ENCODE data around the gene GPAM.
"Not testable (repeated sequence)": the region's sequence is repeated elsewhere in the genome, so short reads cannot be mapped to it uniquely, and the experiment has no call there.

The GPAM gene

DNA sequence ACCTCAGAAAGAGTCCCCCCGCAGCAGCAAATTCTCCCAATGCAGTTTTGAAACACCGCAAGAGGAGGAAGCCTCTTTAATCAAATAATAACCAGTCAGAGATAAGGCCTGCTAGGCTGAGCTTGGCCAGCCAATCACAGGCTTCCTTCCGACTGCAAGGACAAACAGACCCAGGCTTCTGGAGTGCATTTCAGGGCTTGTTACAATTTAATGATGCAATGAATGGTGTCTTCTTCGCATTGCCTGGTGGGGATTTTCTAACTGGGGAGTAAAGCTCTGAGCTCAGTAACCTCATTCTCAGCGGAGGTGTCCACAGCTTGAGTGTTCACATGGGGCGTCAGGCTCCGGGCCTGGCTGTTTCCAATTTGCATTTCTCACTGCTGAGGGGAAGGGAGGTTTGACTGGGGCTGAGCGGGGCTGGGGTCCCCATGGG is 31.8 kb upstream of the GPAM start:
- DNase-seq, result no peak

DNA sequence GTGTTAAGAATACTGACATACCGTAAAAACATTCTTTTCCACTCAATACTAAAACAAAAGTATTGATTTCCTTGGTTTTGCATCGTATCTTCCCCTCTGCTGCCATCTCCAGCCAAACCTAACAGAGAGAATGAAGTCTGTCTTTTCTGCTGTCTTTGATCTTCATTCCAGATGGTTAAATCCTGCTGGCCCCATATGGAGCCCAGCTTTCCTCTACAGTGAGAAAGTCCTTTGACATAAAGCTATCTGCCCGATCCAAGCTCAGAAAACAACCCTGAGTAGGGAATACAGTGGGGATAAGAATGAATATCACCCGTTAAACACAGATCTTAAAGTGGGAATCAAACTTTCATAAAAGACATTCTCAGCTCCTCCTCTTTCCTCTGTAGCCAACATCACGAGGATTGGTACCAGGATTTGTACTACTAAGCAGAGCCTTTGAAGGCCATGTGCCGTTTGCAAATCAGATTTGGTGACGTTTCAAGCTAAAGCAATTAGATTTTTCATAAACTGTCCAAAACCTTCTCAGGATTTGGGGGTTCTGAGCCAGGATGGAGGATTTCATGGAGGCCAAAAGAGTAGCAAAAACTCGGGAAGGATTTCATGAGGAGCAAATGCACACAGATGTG is 30.8 kb upstream of the GPAM start:
- DNase-seq, result no peak

DNA sequence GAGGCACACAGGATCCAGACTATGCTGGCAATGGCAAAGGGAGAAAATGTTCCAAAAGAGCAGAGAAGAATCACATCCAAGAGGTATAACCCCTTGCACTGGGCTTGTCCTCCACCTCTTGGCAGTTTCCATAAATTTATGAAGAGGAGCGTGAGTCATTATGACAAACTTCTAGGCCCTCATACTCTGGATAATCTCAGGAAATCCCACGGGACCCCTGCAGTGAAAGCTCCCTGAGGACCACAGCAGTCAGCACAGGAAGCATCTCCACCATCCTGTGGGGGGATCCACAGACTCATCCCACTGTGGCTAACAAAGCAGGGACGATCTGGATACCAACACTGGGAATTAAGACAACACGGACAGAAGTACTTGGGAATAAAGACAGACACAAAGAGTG is 30.3 kb upstream of the GPAM start:
- DNase-seq, result no peak

DNA sequence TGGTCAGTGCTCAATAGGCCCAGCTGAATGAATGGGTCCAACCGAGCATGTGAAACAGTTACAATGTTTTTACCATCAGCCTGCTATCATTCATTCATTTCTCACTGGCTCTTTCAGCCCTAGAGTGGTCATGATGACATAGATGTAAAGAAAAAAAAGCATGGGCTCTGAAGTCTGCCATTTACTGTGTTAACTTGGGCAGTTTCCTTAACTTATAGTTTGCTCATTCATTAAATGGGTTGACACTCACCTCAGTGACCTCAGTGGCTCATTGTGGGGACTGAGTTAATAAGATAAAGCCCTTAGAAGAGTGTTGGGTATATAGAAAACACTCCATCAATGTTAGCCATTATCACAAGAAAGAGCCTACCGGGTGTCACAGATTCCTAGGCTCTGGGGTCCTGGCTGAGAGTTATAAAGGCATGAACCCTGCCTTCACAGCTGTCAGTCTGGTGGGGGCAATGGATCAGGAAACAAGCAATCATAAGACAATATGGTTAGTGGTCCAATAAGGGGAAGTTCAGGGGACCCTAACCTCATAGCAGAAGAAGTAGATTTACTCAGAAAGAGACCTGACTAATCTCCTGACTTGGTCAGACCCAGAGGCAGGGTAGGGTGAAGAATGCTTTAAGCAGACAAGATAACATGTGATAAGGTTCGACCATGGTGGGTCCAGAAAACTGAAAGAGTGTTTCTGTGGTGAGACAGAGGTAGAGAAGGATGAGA is 29.7 kb upstream of the GPAM start:
- DNase-seq, result no peak

DNA sequence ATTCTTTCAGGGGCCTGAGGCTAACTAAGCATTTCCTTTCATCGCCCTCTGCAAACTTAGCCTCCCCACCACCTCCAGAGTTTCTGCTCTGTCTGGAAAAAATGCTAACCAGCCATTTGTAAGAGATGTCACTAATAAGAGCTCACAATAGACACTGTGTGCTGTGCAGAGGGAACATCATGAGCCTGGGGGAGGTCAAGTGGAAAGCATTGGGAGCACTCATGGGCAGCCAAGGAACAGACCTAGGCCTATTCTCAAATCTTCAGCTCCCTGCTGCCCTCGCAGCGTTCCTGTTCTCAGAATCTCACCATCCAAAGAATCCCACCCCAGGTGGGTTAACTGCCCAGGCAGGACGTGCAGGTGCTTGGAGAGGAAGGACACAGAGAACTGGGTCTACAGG is 27.1 kb upstream of the GPAM start:
- DNase-seq, result no peak

DNA sequence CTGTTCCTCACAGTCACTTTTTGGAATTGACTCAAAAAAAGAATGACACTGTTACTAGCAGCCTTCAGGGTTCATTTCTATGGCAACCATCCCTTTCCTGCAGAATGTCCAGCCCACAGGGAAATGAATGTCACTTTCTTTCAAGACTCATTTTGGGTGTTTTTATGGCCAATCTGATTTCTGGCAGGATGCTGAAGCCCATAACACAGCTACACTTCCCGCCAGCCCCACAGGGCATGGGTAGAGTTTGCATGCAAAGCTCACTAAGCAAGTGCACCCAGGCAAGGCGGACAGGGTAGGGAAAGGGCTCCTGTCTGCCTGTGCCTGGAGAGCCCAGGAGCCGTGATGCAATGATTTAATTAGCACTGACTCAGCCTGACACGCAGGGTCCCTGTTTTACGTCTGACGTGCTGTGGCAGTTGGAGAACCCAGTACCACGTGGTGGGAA is 26.1 kb upstream of the GPAM start:
- DNase-seq, result no peak

DNA sequence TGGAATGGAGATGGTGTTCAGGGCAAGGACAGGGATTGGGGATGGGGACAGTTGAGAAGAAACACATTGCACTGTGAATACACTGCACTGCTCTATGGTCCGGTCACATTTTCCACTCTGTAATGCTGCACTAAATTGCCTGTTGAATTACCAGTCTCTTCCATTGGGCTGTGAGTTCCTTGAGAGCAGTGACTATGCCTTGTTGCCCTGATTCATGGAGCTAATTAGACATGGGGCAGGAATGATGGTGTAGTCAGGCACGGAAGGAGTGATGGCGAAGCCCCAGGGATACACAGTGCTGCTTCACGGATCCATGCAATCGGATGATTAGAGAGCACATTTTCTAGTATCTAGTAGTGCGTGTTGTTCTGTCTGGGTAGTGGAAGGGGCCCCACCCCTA is 25.4 kb upstream of the GPAM start:
- DNase-seq, result no peak

DNA sequence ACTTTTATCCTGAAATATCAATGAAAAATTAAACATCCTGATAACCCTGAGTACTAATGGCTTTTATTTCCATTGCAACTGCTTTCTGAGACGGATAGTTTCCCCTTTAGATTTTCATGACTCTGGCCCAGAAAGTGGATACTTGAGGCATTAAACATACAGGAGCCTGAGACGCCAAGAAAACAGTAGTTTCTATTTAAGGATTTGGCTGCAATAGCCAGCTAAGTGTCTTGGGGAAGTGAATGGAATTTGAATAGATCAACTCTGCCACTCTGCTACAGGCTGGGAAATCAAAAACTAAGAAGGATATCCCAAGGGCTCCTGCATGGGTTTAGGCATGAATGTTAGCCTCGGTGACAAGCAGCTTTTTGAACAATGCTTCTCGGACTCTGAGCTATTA is 24.7 kb upstream of the GPAM start:
- no peak for DNase-seq

DNA sequence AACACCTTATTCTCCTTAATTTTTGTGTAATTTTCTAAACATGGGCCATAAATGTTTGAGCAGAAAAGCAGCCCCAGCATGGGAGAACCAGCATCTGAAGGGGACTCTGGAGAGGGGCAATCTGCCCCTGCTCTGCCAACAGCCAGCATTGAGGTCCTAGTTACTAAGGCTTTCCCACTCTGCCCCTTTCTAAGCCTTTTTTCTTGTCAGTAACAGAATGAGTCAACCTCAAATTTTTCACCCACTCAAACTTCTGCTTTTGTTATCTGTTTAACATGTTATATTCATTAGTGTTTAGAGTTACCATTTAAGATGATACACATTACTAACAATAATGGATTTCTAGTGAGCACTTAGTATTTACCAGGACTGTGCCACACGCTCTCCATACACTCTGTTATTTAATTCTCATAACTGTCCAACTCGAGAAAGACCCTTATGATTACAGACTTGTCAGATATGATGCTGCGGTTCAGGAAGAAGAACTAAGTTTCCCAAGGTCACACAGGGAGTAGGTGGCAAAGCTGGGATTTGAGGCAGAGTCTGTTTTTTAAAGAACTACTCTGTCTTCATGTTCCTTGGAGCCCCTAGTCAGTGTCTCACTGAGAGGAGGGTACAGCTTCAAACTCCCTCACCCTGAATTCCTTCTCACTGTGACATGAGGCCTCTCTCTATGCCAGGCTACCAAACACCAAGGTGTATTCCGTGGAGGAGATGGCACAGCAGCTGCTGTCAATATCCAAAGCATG is 19.9 kb upstream of the GPAM start:
- no peak for DNase-seq

DNA sequence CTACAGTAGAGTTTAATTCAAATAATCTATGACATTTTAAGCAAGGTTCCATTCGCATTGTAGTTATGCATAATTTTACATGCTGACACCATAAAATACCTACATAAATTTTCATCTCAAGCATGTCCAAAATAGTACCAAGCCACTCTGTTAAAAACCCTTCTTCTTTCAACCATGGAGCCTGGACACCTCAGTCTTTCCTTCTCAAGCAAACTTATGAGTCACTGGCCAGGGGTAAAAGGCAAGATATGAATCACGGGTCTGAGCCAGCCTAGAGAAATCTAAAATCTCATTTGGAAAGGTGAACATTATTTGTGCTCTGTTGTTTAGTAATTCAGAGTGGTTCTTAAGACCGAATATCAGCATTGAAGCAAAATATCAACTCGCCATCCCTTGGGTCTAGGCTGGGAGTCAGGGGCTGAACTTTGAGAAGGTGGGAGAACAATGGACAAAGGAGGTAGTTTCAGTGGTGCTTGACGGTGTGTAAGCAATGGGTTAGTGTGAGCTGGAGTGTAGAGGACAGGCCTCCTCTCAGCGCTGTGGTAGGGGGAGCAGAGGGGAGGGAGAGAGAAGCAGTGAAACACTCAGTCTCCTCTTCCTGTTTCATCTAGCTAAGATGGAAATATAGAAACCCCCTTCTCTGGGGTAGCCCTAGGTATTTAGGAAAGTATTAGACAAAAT is 19.1 kb upstream of the GPAM start:
- DNase-seq, result no peak

DNA sequence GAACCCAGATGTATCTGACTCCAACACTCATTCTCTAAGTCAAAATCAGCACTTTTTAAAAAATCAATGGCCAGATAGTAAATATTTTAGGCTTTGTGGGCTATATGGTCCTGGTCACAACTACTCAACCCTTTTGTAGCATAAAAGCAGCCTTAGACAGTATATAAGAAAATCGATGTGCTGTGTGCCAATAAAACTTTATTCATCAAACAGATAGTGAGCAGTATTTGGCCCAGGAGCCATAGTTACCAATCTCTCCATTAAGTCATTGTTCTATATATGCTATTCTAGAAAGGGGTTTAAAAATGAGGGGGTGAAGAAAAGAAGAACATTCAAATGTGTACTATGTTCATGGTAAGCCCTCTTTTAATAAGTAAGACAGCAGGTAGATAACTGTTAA is 18.5 kb upstream of the GPAM start:
- no peak for DNase-seq

DNA sequence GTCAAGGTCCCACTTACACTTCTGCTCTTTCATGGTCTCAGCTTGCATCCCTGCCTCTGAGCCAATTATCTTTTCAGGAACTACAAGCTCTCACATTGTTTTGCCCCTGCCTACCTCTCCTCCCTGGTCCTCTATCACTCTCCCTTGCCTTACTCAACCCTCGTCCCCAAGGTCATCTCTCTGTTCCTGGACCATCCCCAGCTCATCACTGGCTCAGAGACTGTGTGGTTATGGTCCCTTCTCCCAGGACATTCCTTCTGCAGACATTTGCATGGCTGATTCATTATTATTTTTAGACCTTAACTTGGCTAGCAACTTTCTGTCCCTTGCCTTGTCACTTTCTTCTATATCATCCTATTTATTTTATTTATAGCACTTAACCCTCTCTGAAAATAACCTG is 17.8 kb upstream of the GPAM start:
- DNase-seq, result no peak

DNA sequence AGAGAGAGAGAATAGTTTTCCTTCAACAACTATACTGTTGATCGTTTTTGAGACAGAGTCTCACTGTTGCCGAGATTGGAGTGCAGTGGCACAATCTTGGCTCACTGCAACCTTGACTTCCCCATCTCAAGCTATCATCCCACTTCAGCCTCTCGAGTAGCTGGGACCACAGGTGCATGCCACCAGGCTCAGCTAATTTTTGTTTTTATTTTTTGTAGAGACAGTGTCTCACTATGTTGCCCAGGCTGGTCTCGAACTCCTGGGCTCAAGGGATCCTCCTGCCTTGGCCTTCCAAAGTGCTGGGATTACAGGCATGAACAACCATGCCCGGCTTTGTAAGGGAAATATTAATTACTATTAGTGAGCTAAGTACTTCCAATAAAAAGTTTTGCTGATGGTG is 16.7 kb upstream of the GPAM start:
- not testable (repeated sequence) for DNase-seq

DNA sequence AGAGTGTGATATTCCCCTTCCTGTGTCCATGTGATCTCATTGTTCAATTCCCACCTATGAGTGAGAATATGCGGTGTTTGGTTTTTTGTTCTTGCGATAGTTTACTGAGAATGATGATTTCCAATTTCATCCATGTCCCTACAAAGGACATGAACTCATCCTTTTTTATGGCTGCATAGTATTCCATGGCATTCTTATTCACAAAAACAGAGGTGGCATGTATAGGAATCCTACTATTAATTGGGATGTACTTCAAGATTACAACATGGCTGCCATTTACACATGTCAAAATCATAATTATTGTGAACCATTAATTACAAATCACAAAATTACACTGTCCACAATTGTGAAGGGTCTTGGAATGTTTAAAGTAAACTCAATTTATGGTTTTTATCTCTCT is 14.1 kb upstream of the GPAM start:
- DNase-seq, result not testable (repeated sequence)

DNA sequence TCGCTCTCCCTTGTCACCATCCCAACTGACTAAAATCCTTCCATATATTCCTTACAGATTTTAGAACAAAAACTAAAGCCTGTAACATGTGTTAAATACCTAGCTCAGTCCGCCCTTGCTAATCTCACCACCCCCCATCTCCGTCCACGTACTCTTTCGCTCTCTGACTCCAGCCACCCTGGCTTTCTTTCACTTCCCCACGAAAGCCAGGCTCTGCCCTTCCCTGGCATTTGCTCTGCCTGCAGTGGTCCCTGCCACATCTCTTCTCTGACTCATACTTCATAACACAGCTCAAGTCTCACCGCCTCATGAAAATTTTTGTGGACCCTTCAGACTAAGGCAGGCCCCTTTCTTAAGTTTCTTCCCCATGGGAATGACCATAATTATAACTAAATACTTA is 11.7 kb upstream of the GPAM start:
- no peak for DNase-seq

DNA sequence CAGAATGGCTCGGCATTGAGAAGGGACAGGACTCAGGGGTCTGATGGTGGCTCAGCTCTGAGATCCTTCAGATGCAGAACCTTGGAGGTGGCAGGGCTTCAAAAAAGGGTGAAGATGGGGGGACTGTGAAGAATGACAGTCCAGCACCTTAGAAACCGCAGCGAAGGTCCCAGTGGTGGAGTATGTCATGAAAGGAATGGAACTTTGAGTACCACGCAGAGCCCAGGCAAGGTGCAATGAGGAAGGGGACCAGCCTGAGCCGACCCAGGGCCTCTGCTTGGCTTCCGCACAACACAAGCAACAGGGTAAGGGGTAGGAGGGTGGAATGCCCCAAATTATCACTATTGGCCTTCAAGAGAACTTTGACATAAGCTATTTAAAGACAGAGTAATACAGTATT is 8.2 kb upstream of the GPAM start:
- DNase-seq, result no peak

DNA sequence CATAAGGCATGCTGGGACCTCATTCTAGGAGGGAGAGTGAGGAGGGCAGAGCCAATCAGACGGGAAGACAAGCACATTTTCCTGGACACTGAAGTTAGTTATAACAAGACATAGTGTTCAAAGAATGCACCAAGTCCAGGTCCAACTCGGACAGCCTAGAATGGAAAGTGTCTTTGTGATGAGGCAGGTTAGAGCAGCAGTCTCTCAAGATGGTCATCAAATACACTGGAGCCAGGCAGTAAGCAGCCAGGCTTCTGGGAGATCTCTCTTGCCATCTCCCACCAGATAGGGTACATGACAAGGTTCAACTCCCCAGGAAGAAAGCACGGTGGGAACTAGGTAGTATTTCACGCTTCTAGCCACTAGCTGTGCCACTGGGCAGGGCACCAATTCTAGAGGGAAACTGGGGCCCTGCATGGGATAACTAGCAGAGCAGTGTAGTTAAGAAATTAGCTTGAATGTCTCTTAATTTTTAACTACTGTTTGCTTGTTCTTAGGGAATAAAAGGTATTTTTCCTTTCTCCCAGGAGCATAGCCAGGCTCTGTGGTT is 7.6 kb upstream of the GPAM start:
- no peak for DNase-seq

DNA sequence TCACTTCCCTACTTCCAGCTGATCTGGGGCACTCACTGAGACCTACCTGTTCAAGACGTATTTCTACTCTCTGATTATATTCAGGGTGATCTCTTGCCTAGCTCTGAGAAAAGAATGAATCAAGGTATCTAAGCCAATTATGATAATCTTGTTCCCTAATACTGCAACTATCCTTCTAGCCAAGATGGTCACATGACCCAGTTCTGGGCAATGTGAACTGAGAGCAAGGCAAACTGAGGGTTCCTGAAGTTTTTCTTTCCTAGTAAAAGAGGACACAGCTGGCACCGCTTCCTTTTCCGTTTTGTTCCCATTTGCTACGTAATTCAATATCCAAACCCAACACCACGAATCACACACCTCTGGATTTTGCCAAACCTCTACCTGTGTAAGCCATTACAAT is 5.9 kb upstream of the GPAM start:
- DNase-seq, result no peak

DNA sequence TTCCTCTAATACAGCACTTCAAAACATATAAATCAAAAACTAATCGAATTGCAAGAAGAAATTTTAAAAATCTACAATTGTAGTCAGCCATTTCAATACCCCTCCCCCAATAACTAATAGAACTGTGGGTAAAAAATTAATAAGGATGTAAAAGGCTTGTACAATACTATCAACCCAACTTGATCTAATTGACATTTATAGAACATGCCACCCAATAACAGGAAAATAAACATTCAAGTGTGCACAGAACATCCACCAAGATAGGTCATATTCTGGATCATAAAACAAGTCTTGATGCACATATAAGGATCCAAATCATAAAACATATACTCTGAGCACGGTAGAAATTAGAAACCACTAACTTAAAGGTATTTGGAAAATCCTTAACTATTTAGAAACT is 4.0 kb upstream of the GPAM start:
- DNase-seq, result no peak

DNA sequence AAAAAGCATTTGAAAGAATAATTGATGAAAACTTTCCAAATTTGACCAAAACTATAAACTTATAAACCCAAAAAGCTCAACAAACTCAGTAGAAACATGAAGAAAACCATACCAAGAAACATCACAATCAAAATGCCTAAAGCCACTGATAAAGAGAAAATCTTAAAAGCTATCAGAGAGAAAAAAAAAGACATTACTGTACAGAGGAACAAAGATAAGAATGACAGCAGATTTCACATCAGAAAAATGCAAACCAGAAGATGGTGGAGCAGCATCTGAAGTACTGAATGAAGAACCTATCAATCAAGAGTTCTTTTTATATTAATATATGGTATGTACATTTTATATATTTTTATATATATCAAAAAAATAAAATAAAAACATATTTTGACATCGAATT is 2.4 kb upstream of the GPAM start:
- no peak for DNase-seq

DNA sequence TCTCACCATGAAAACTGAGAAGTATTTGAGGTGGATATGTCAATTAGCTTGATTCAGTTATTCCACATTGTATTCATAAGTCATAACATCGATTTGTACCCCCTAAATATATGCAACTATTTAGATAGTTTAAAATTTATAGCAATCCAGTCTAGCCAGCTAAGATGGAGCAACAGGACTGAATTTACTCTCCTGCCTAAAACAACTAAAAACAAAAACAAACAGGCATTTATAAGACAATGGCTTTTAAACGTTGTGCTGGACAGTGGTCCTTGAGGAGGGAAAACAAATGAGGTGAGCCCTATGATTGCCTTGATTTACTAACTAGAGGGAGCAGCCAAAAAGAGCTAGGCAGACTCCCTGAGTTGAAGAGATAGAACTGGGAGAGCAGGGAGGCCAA is 814 bp upstream of the GPAM start:
- no peak for DNase-seq

DNA sequence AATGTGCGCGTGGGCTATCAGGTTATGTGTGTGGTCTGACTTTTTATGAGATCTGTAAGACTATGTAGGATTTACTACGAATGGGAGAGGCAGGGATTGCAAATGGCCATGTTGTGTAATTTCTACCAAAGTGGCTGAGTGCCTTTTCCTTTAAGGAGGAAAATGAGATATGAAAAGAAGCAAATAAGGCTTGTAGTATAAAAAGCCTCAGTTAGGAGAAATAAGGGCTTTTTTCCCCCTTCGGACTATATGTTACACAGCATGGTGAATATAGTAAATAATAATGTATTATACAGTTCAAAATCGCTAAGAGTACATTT is 447 bp upstream of the GPAM start:
- no peak for DNase-seq

DNA sequence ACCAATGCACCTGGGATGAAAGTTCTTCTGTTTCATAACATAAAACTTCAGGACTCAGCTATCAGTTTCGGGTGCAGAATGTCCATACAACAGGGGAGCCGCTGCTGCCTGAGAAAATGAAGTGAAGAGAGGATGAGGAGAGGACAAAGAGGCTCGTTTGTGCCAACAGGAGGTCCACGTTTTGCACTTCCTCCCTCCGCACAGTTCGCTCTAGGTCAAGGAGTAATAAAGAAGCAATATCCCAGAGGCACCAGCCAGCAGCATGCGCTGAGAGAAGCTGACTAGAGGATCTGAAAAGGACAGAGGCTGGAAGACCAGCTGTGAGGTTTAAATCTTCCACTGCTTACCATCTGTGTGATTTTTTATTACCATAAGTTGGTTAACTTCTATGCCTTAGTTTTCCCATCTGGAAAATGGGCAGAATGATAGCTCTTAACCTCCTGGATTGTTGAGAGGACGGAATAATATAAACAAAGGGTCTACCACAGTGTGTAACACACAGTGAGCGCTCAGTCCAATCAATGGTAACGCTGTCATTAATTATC is 709 bp downstream of the GPAM start:
- no peak for DNase-seq
